ENCODE results near the gene PSMD1.
"Not testable (repeated sequence)": the region's sequence is repeated elsewhere in the genome, so short reads cannot be mapped to it uniquely, and the experiment has no call there.

The PSMD1 gene

GRCh38 chr2:231057590-231057989 is 923 bp downstream of the PSMD1 start:
- DNase-seq (ENCODE audit: low read depth): no peak

GRCh38 chr2:231058761-231059550 is 2.3 kb downstream of the PSMD1 start:
- no peak for DNase-seq (ENCODE audit: low read depth)

- DNase-seq (ENCODE audit: low read depth): no peak
These were observed 3.1 kb downstream of the PSMD1 start for GRCh38 chr2:231059756-231060155.

- DNase-seq (ENCODE audit: low read depth): no peak
These were observed 6.1 kb downstream of the PSMD1 start for GRCh38 chr2:231062776-231063175.

- no peak for DNase-seq (ENCODE audit: low read depth)
These were observed 6.7 kb downstream of the PSMD1 start for GRCh38 chr2:231063347-231063746.

- no peak for DNase-seq (ENCODE audit: low read depth)
These were observed 9.3 kb downstream of the PSMD1 start for GRCh38 chr2:231065966-231066365.

- not testable (repeated sequence) for DNase-seq (ENCODE audit: low read depth)
These were observed 10.9 kb downstream of the PSMD1 start for GRCh38 chr2:231067531-231067930.

GRCh38 chr2:231068525-231069222 is 12.0 kb downstream of the PSMD1 start:
- no peak for DNase-seq (ENCODE audit: low read depth)

- DNase-seq (ENCODE audit: low read depth): no peak
These were observed 12.8 kb downstream of the PSMD1 start for GRCh38 chr2:231069379-231070054.

- no peak for DNase-seq (ENCODE audit: low read depth)
These were observed 27.9 kb downstream of the PSMD1 start for GRCh38 chr2:231084565-231084964.

- DNase-seq (ENCODE audit: low read depth): no peak
These were observed 32.1 kb downstream of the PSMD1 start for GRCh38 chr2:231088754-231089153.

- DNase-seq (ENCODE audit: low read depth): no peak
These were observed 37.3 kb downstream of the PSMD1 start for GRCh38 chr2:231093933-231094332.

GRCh38 chr2:231094736-231095346 is 38.2 kb downstream of the PSMD1 start:
- no peak for DNase-seq (ENCODE audit: low read depth)

GRCh38 chr2:231099918-231100317 is 43.3 kb downstream of the PSMD1 start:
- no peak for DNase-seq (ENCODE audit: low read depth)

GRCh38 chr2:231100321-231100720 is 43.7 kb downstream of the PSMD1 start:
- not testable (repeated sequence) for DNase-seq (ENCODE audit: low read depth)

- DNase-seq (ENCODE audit: low read depth): no peak
These were observed 44.3 kb downstream of the PSMD1 start for GRCh38 chr2:231100990-231101389.

GRCh38 chr2:231102772-231103171 is 46.1 kb downstream of the PSMD1 start:
- no peak for DNase-seq (ENCODE audit: low read depth)

- DNase-seq (ENCODE audit: low read depth): peak; percentile 26
These were observed 47.5 kb downstream of the PSMD1 start for GRCh38 chr2:231104115-231104713.

- DNase-seq (ENCODE audit: low read depth): no peak
These were observed 53.9 kb downstream of the PSMD1 start for GRCh38 chr2:231110551-231110950.

- DNase-seq (ENCODE audit: low read depth): no peak
These were observed 55.3 kb downstream of the PSMD1 start for GRCh38 chr2:231111987-231112386.

GRCh38 chr2:231113489-231113888 is 56.8 kb downstream of the PSMD1 start:
- DNase-seq (ENCODE audit: low read depth): no peak

- DNase-seq (ENCODE audit: low read depth): no peak
These were observed 59.0 kb downstream of the PSMD1 start for GRCh38 chr2:231115651-231116050.
